ENCODE data around the gene RBM39. TPM values are rescaled to one million over a fixed set of nuclear protein-coding genes. Genes with fewer than 3 reads are reported as not detected.
"Not testable (repeated sequence)": the region's sequence is repeated elsewhere in the genome, so short reads cannot be mapped to it uniquely, and the experiment has no call there.

RBM39 gene
- total RNA-seq, 1 experiment from 2014 or later, result 258 TPM

DNA sequence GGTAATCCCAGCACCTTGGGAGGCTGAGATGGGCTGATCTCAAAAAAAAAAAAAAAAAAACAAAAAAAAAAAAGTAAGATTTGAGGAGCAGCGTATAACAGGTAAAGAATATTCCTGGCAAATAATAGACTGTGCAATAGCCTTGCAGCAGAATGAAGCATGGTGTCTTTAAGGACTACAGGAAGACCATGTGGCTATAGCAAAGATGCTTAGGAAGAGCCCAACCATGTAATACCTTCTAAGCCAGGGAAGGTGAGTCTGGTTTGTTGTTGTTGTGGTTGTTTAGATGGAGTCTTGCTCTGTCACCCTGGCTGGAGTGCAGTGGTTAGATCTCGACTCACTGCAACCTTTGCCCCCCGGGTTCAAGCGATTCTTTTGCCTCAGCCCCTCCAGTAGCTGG is 14.3 kb upstream of the RBM39 start:
- no peak for DNase-seq (ENCODE audit: low spot score)

DNA sequence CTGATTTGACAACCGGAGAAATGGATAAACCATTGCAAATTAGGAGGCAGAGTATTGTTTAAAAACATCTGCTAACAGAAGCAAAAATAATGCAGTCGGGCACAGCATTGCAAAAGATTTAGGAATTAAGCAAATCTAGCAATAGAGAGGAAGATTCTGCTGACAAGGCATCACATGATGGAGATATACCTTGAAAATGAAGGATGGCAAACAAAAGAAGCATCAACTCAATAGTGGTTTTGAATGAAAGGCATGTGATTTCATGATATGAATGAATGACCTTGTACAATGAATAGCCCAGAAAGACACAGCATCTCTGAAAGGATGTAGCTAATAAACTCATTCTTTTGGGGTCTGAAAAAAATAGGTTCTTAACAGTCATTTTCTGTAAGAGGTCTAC is 8.6 kb upstream of the RBM39 start:
- DNase-seq (ENCODE audit: low spot score), result no peak

DNA sequence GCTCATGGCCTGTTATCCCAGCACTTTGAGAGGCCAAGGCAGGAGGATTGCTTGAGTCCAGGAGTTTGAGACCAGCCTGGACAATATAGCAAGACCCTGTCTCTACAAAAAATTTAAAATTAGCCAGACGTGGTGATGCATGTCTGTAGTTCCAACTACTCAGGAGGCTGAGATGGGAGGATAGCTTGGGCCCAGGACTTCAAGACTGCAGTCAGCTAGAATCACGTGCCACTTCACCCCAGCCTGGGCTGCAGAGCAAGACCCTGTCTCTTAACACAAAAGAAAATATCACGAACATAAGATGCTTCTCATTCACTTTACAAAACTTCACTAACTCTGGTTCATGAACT is 2.4 kb upstream of the RBM39 start:
- not testable (repeated sequence) for DNase-seq (ENCODE audit: low spot score)

DNA sequence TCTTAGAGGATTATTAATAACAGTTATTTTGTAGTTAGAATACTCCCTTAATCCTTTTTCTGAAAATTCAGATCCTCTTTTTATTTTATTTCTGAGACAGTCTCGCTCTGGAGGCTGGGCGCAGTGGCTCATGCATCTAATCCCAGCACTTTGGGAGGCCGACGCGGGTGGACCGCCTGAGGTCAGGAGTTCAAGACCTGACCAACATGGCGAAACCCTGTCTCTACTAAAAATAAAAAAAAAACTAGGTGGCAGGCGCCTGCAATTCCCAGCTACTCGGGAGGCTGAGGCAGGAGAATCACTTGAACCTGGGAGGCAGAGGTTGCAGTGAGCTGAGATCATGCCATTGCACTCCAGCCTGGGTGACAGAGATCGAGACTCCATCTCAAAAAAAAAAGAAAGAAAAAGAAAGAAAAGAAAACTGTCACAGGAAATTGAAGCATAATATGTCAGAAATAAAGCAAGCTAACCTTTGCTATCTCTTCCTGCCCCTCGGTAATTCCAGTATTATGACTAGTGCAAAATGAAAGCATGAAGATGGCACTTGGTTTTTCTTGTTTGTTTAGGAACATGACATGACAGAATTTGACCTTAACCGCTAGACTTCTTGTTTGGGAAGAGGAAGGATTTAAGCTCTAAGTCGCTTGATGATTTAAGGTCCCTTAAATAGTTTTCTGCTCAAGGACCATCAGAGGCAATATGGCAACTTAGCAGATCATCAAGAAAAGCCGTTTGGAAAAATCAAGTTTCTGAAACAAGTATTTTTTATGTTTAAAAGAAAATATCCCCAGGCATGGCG is 1.8 kb upstream of the RBM39 start:
- DNase-seq (ENCODE audit: low spot score), result no peak

DNA sequence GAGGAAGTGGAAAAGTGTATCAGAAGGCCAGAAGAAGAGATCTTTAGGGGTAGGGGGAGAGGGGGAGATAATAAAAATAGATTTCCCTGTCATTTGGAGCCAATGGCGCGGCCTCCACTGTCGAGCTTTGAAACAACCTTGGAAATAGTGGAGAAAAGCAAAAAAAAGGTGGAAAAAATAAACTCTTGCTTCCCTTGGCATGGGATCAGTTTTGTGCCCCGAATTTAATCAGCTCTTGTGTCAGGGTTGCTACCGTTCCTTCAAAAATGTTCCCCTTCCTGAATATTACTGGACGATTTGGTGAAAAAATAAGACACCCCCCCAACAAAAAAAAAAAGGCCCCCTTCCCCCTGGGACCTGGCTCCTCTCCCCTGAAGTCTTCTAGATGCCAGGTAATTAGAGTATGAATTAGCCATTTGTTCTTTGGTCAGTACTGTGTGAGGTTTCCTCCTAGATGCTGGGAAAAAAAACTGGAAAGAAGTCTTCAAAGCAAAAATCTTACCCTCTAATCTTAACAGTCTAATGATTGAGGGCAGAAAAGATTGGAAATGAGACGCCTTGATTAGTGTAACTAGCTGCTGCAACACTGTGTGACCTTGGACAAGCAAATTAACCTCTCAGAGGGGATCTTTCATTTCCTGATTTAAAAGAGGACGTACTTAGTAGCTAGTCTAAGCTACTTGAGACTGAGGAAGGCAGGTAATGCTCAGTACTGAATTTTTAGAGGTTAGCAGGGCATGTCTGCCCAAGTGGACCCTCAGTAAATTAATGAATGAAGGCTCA is 872 bp upstream of the RBM39 start:
- DNase-seq (ENCODE audit: low spot score), result peak; percentile 37

DNA sequence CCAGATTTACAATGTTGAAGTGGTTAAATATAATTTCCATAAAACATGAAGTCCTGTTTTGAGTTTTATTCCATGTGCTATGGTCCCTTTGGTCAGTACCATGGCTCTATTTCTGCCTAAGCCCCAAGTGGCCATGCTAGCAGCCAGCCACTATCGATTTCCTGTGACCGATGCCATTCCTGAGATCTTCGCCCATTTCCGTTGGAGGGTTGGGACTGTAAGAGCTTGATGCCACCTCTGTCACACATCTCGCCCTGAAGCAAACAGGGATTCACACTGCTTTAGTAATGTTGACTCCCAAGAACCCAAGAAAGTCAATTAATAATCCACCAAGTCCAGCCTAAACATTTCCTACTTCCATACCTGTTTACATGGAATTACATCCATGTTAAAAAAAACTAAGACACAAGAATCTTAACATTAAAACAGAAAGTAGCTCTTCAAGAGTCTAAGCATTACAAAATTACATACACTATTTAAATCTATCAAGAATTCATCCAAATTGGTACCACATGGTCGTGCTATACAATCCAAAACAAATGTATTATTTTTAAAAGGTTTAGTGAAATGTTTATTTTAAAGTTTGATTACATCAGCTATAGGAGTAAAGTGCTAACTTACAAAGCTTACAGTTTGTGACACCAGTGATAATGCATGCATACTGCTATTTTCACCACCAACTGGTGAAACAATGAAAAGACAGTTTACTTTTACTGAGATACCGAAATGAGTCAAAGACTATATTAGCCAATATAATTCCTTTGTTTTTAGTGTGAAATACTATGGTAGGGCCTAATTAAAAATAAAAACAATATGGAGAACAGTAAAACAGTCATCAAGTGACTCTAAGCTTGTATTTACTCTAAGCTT is 2.5 kb downstream of the RBM39 start:
- DNase-seq (ENCODE audit: low spot score), result no peak

DNA sequence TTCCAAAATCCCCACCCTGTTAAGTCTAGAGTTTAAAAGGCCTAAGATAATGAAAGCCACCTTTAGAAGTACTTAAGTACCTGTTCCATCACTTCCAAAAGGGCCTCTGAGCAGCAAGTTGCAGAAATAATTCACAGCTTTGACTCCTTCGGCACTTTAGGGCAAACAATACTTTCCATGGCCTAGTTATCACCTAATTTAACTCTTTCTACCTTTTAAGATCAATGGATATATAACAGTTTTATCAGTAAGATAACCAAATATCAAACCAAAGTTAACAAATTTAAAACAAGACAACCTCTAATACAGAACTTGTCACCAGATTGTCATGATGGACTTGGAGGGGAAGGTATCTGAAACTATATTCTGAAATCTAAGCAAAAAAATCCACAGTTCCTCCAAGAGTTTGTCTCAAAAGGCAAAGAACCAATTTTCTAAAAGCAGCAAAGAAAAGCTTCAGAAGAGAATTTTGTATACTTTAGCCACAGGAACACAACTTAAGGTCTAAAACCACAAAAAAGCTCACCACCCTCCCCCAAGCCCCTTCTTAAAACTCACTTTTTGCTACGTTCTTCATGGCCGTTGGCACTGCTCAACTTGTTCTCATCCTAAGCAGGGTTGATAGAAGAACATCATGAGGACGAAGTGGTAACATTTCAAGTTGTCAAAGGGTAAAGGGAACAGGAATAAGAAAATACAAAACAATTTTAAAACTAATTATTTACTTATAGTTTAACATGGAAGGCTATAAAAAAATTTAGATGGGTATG is 3.5 kb downstream of the RBM39 start:
- DNase-seq (ENCODE audit: low spot score), result no peak

DNA sequence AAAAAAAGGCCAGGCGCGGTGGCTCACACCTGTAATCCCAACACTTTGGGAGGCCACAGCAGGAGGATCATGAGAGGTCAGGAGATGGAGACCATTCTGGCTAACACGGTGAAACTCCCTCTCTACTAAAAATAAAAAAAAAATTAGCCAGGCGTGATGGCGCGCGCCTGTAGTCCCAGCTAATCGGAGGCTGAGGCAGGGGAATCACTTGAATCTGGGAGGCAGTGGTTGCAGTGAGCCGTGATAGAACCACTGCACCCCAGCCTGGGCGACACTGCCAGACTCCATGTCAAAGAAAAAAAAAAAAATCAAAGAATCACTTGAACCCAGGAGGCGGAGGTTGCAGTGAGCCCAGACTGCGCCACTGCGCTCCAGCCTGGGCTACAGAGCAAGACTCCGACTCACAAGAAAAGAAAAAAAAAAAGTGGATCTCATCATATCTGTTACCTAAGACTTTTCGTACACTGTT is 4.2 kb downstream of the RBM39 start:
- DNase-seq (ENCODE audit: low spot score), result no peak

DNA sequence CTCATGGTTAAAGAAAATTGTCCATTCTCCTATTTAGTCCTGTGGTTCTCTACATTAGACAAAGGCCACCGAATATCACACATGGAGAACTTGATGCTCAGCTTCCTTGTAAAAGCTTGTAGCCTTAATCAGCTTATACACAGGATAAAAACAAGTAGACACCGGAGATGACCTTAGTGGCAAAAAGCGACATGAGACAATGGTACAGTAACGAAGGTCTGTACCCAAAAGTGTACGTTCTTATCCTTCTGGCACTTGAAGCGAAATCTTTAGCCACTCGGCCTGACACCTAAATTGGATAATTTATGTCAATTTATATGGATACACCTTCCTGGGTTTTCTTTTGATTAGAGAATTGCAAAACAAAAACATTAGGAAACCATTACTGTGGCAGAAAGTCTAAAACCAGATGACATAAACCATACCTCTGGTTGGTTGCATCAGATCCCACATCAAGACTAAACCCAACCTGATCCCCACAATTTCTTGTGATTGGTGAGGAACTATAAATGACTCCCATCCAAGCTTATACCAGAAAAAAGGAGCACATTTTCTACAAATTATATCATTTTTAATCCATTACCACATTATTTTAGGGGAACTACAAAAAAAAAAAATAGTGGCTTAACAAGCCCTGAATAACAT is 6.1 kb downstream of the RBM39 start:
- DNase-seq (ENCODE audit: low spot score), result no peak

DNA sequence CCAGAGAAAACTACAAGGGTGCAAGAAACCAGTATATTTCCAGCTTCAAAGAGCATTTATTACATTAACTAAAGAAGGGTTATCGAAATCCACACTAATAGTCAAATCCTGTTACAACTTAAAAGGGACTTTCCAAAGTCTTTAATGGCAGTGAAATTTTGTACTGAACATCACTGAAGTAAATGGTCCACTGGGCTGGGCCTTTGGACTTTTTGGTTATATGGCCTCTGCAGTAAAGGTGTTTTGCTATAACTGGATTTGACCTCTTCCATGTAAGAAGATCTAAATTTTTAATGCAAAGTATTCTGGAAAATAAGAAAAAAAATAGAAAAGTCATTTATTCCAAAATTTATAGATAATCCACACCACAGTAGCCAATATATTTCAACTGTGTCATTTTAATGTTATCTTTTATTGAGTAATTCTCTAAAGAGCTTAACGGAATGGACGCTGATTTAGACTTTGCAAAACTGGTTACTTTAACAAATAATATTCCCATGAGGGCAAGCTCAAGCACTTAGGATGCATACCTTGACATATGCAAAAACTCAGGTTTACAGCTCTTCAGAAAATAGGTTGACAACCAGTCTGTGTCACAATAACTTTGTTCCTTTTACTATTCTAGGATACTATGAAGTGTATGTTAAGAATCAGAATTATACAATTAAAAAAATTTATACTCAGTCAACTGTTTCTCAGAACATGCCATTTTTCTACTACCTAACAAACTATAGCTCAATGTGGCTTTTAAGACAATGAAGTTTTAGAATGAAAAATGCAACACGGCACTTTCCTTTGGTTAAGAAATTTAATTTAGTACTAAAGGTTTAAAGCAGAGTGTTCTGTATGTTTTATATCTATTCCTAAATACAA is 7.0 kb downstream of the RBM39 start:
- DNase-seq (ENCODE audit: low spot score), result no peak

DNA sequence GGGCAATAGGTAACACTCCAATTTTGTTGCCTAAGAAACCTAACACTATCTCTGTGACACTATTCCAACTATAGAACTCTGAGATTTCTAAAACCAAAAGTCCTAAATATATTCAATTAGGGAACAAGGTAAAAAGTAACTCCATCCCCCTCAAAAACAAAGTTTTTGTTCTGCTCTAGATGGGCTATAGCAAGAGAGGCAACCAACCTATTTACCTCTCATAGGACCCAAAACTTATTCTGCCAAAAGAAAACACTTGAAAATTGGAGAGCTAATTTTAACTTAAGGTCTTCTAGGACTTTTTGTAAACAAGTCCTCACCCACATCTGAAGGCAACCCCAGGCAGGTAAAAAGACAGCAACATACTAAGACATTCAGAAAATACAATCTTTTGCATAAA is 7.7 kb downstream of the RBM39 start:
- no peak for DNase-seq (ENCODE audit: low spot score)

DNA sequence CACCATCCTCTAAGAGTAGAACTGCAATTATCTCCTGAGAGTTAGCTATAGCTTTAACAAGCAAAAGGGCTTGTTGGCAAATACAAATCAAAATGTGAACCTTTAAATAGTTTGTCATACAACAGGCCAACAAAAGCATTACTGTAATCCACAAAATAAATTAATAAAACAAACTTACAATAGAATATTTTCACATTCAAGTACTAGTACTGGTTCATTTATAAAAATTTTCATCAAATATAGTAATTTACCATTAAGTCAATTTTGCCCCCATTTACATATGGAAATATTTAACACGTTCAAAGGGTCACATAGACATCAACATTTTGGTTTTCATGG is 9.4 kb downstream of the RBM39 start:
- no peak for DNase-seq (ENCODE audit: low spot score)

DNA sequence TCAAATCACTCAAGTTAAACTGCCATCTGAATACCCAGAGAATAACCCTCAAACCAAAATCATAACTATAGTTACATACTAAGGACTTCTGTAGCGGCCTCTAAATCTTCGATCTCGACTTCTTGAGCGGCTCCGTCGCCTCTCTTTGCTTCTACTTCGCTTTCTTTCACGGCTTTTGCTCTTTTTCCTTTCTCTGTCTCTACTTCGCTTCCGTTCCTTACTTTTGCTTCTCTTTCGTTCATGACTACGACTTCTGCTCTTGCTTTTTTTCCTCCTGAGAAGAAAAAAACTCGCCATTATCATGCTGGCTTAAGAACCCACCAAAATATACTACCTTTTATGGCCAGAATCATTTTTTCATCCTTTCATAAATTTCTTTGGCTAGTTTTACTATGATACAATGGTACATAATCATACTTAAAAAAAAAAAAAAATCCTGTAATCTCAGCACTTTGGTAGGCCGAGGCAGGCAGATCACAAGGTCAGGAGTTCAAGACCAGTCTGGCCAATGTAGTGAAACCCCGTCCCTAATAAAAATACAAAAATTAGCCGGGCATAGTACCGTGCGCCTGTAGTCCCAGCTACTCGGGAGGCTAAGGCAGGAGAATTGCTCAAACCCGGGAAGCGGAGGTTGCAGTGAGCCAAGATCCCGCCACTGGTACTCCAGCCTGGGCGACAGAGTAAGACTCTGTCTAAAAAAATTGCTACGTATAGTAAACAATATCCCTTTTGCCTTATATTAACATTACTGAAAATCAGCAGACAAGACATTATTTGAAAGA is 10.0 kb downstream of the RBM39 start:
- DNase-seq (ENCODE audit: low spot score), result no peak

DNA sequence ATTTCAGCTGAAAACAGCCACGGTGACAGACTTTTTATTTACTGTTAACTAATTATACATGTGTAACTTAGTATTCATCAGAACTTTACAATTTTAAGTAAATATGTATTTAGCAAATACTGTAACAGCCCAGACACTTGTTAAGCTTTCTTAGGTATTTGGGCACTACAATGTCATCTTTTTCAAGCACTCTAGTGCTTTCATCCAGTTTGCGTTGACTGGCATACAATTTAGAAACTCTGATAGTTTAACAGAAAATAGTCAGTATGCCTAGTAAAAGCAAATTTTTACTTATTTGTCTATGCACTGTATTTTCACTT is 10.6 kb downstream of the RBM39 start:
- no peak for DNase-seq (ENCODE audit: low spot score)

DNA sequence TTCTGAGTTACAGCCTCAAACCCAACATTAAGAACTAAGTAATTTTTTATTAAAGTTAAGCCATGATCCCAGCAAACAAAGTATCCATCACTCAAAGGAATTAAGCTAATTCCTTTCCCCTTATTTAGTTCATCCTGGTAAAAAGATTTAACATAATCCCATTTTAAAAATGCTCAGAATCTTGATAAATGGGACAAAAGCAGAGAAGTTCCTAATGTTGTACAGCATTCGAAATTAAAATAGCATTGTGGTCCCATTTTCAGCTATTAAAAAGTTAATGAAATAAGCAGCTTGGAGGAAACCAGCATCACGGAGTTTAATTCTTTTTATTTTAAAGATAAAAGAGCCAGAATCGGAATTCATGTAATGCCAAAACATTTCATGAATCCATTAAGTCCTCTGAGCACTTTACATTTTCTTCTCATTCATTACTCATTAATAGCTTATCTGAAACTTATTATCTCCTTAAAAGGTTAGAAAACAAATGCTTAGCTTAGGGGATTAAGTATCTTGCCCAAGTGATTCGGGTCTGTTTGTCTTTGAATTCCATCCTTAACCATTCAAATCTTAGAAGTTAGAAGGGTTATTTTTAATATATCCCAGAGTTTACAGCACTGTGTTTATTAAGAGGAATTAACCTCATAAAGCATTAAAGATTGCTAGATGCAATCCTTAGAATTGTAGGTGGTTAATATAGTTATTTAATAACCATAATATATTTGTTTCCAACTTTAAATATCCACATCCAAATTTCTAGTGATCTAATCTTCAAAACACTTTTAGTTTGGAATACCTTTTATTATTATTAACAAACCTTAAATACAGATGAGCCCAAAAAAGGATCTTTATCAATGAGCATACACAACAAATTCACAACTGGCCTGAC is 11.2 kb downstream of the RBM39 start:
- no peak for DNase-seq (ENCODE audit: low spot score)

DNA sequence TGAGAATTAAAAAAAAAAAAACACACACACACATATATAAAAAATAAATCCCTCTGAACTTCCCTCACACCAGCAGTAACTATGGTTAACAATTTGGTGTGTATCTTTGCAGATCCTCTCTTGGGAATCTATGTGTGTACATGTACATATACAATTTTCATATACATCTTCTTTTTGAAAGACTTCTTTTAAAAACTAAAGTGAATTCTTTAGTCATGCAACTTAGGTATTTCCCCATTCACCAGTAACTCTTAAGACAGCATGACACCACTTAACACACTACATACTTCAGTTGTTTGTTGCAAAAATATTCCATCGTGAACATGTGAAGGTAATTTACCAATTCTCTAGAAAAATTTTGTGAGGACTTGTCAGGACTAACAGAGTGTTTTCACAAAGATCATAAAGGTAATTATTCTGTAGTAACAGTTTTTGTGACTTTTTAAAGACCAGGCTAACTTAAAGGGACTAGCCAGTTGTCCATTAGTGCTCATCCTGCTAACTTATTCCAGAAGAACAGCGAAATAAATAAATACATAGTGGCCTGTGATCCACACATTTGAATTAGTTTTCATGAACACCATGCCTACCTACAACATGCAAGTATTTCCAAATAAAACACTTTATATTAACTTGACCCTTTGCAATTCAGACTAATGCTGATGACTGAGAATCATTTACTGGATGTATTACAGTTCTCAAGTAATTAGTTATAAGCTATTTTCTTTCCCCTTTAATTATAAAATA is 12.1 kb downstream of the RBM39 start:
- no peak for DNase-seq (ENCODE audit: low spot score)

DNA sequence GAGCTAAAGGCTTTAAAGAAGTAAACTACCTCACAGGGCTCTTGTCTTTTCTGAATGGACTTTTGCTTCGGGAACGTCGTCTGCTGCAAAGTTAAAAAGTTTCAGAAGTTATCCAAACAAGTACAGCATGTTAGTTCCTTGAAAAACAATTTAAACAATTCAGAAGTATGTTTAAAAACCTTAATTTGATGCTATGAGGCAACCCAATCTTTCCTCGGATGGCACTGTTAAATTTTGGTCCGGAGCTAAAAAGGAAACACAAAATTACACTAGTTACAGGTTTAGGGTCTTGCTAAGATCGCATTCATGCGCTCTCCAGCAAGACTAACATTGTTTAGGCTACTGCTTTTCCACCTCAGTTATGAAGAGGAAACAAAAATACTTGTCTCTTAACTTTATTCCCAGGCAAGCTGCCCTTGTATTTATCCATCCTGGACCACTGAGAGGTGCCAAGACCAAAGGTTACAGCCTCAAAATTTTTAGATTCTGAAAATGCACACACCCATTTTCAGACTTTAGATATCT is 12.7 kb downstream of the RBM39 start:
- no peak for DNase-seq (ENCODE audit: low spot score)
